DMS153 (cell line): ENCODE measurements around the gene NINJ2.
"Not testable (repeated sequence)": the region's sequence is repeated elsewhere in the genome, so short reads cannot be mapped to it uniquely, and the experiment has no call there.

Experiments used
- DNase-seq: peaks from one replicate; lab custom pipeline; 2025; lab: John Stamatoyannopoulos, UW

Gene NINJ2, protein sequence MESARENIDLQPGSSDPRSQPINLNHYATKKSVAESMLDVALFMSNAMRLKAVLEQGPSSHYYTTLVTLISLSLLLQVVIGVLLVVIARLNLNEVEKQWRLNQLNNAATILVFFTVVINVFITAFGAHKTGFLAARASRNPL

DNA sequence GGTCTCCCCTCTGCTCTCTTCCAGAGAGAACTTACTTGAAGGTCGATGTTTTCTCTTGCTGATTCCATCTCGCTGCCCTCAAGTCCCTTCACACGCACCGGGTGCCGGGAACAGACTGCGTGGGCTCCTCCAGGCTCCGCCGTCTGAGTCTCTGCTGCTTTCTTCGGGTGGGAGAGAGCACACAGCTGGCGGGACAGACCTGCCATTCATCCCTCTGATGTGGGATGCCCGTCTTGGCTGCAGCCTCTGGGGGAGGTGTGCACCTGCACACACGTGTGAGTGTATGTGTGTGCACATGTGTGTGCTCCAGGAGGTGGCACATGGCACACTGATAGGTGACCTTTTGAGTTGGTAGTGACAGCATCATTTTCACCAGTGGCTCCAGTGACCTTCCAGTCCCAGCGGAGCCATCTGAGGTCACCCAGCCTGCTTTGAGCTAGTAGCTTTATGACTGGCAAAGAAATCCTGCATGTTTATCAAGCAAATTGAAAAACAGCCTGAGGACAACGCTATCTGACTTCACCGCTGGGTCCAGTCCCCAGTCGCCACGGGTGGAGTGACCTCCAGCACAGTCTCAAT is at the start of gene NINJ2:
NINJ2 (minus strand) TSS at position 153 of the 579 bp plus-strand sequence; CDS start at position 68, 85 bp downstream.
- no peak for DNase-seq

- no peak for DNase-seq
Measured at GRCh38 chr12:712172-712863, 49.1 kb upstream of the NINJ2 start.

DNA sequence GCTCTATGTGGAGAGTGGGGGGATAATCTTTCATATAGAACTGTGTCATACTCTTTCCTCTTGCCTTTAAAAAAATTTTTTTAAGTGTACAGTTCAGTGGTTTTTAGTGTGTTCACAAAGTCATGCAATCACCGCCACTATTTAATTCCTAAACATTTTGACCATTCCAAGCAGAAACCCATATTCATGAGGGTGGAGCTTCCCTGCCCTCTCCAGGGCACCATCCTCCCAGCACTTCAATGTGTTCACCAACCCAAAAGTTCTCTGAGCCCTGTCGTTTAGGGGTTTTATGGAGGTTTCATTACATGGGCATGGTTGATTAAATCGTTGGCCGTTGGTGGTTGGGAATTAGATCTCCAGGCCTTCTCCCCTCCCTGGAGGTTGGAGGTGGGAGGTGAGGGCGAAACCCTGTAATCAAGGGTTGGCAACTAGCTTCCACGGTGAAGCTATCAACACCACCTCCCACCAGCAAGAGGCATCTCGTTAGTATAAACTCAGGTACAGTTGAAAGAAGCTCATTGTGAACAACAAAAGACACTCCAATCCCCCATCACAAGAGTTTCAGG is 46.3 kb upstream of the NINJ2 start:
- DNase-seq, result no peak

DNA sequence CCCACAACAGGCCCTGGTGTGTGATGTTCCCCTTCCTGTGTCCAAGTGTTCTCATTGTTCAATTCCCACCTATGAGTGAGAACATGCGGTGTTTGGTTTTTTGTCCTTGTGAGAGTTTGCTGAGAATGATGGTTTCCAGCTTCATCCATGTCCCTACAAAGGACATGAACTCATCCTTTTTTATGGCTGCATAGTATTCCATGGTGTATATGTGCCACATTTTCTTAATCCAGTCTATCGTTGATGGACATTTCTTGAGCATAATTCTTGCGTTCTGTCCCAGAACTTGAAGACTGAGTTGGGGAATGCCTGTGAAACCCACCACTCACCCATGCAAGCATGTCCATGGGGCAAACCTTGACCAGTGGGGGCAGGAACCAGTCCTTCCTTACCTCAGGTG is 44.8 kb upstream of the NINJ2 start:
- not testable (repeated sequence) for DNase-seq

- DNase-seq, result no peak
Measured at GRCh38 chr12:704516-705242, 41.4 kb upstream of the NINJ2 start.

DNA sequence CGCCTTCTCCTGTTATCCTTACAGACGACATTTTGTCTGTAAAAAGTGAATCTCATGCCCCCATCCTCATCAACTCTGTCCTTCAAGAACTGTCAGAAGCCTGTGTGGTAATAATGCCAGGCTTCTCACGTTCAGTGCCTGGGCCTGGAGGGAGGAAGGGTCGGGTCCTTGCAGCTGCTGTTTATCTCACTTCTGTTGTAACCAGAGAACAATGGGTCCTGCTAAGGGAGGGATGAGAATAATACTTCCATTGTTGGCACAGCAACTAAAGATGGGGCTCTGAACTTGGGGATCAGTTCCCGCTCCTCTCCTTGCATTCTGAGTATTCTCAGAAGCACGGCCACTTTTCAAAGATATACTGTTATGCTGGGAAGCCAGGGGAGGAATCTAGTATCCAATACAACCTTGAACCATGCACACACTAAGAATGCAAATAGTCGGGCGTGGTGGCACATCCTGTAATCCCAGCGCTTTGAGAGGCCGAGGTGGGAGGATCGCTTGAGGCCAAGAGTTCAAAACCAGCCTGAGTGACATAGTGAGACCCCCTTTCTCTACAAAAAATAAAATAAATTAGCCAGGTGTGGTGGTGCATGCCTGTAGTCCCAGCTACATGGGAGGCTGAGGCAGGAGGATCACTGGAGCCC is 38.8 kb upstream of the NINJ2 start:
- DNase-seq, result no peak

GRCh38 chr12:700016-700415 is 36.8 kb upstream of the NINJ2 start:
- no peak for DNase-seq

DNA sequence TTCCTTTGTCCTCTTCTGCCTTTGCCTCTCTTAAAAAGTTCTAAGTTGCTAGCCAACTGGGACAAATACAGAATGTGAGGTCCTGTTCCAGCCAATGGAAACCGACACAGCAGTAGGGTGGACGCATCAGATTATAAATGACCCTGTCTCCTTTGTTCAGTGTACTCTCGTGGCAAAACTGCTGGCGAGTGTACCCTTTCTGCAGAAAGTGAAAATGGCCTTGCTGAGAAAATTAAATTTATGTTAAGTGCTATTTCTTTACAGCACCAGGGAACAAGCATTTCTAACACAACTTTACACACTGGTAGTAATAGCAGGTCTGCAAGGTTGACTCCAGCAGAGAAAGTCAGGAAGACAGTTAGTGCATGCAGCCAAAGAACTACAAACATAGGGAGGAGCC is 35.0 kb upstream of the NINJ2 start:
- not testable (repeated sequence) for DNase-seq

- DNase-seq, result no peak
Measured at GRCh38 chr12:697481-697880, 34.2 kb upstream of the NINJ2 start.

GRCh38 chr12:694734-695503 is 31.7 kb upstream of the NINJ2 start:
- no peak for DNase-seq

DNA sequence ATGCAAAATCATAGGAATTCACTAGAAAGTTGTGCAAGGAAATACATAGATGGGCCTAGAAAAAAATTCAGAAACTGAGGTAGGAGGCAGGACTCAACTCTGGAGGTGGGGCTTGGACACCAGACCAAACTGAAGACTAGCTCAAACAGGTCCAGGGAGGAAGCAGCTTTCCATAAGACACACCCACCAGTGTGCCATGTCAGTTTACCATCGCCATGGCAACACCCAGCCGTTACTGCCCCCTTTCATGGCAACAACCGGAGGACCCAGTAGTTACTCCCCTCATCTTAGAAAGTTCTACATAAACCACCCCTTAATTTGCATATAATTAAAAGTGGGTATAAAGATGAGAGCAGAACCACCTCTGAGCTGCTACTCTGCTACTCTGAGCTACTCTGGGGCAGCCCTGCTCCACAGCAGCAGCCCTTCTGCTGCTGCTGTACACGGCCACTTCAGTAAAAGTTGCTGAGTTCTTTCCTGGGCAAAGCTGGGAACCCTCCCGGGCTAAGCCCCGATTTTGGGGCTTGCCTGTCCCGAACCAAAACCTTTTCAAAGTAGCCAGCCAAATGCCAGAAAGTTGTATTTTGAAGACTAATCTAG is 30.8 kb upstream of the NINJ2 start:
- DNase-seq, result no peak

- DNase-seq, result no peak
Measured at GRCh38 chr12:692274-692673, 29.0 kb upstream of the NINJ2 start.

DNA sequence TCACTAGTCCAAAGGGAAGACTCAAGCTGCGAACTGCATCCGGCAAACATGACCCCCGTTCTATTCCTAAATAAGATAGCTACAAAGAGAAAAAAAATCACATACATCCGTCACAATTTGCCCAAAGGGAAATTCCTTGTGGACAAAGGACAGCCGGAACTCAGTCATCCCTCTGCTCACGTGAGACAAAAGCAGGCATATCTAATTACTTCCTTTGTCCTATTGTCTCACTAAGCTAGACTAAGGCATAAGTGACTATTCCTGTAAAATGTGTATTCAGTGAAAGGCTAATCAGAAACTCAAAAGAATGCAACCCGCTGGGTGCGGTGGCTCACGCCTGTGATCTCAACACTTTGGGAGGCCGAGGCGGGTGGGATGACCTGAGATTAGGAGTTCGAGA is 27.2 kb upstream of the NINJ2 start:
- no peak for DNase-seq

DNA sequence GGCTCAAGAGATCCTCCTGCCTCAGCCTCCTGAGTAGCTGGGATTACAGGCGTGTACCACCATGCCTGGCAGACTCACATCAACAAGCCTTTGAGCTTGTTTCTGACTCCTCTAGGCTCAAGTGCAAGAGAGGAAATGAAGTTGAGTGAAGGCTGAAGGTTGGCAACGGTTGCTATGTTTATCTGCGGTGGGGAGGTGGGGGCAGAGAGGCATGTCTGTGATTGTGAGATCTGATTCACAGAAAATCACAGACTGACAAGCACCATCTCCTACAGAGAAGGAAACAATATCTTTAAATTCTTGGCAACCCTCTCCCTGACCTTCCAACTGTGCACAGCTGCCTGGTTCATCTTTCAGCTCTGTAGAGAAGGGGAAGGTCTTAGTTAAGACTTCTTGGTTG is 22.1 kb upstream of the NINJ2 start:
- peak; percentile 7 for DNase-seq

GRCh38 chr12:684416-684815 is 21.2 kb upstream of the NINJ2 start:
- DNase-seq, result no peak

- DNase-seq, result no peak
Measured at GRCh38 chr12:681568-682256, 18.5 kb upstream of the NINJ2 start.

- no peak for DNase-seq
Measured at GRCh38 chr12:678747-679712, 15.8 kb upstream of the NINJ2 start.

DNA sequence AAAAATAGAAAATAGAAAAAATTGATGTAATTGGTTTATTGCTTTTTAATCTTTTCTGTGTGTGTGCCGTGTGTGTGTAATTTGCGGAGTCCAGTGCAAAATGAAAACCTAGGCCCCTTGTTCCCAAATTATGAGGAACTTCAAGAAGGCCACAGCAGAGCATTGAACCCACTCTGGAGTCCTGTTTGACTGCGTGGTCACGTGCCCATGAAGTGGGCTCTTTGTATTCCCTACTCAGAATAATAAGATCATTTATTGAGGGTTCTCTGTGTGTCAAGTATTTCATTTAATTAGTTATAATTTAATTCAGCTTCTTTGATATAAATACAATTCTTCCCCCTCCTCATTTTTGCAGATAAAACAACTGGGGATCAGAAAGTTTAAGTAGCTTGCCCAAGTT is 12.3 kb upstream of the NINJ2 start:
- DNase-seq, result no peak

DNA sequence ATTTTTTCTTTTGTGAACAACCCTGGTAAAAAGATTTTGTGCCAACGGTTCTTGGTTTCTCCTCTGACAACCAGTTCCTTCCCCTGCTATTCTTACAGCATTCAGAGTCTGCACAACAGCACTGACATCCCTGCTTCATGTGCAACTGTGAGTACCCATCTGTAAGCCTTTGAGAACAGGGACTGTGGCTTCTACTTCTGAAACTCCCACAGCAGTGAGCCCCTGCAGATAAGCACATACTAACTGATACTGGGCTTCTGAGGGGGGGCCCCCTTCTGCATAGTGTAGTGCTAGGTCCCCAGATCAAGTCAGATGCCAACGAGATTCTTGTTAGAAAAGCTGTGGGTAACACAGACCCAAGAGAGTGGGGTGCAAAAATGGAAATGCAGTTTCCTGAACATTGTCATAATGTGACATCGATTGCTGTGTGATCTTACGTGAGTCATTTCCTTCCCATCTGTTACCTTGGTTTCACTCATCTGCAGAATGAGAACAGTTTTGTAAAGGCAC is 11.1 kb upstream of the NINJ2 start:
- DNase-seq, result no peak
